Stomach (tissue), 4 donors: ENCODE measurements around the gene PRKN.
"Not testable (repeated sequence)": the region's sequence is repeated elsewhere in the genome, so short reads cannot be mapped to it uniquely, and the experiment has no call there.

Experiments
- CTCF ChIP-seq, 7 experiments: fragments of 450-650 bp in 4 of 7; fragments of 200-600 bp in 3 of 7; sonication (generic) in 3 of 7; IDR thresholded peaks; one replicate each; pipeline ENCODE4 v1.5.1; 2016 to 2019; ENCODE audit warnings: antibody characterized with exemption in 7 of 7, control low read depth in 2 of 7, mild to moderate bottlenecking in 1 of 7
- EP300 ChIP-seq: sonication (generic); formaldehyde crosslinking; IDR thresholded peaks from one replicate; pipeline ENCODE4 v1.6.1; 2017; ENCODE audit warnings: antibody characterized with exemption
- POLR2A ChIP-seq, 4 donors: fragments of 450-650 bp; IDR thresholded peaks; one replicate each; pipeline ENCODE4 v1.6.1; 2016; ENCODE audit warnings: antibody characterized with exemption in 4 of 4, control low read depth in 2 of 4, mild to moderate bottlenecking in 1 of 4, moderate library complexity in 1 of 4
- POLR2AphosphoS5 ChIP-seq, 3 donors: sonication (generic); formaldehyde crosslinking; IDR thresholded peaks; one replicate each; pipeline ENCODE4 v1.6.1; 2016; ENCODE audit warnings: antibody characterized with exemption in 3 of 3

- not testable (repeated sequence) for TF ChIP-seq POLR2A (IDR thresholded peaks at IDR 0.05); CTCF (IDR thresholded peaks at IDR 0.05); EP300; POLR2AphosphoS5 (IDR thresholded peaks at IDR 0.05)
Observed at GRCh38 chr6:162390961-162391811, 336.4 kb downstream of the PRKN start.
